Astrocyte of the spinal cord (primary cell): Measurements from ENCODE around the gene RBMS3.
A peak's percentile ranks its signal among the peaks of the same experiment; 100 is the strongest.
"Not testable (repeated sequence)": the region's sequence is repeated elsewhere in the genome, so short reads cannot be mapped to it uniquely, and the experiment has no call there.

Experiments
- DNase-seq: peaks from one replicate; pipeline ENCODE4 v3.0.0; 2011; ENCODE audit warnings: low read depth, low spot score
- H3K4me3 ChIP-seq: 2 replicates; pipeline ENCODE4 v1.5.1; 2011; ENCODE audit warnings: low read depth, mild to moderate bottlenecking, low read length, moderate library complexity
- in situ Hi-C: cut with HindIII; loops from 2 replicates; pipeline ENCODE4 v1.10.0; 2017; ENCODE audit warnings: low sequenced_read_pairs
- TF ChIP-seq, protein P1 (sequence below): IDR thresholded peaks from 2 replicates; pipeline ENCODE4 v1.5.1; 2012; ENCODE audit warnings: low read depth, mild to moderate bottlenecking, low read length, inconsistent platforms

RBMS3 gene

DNA sequence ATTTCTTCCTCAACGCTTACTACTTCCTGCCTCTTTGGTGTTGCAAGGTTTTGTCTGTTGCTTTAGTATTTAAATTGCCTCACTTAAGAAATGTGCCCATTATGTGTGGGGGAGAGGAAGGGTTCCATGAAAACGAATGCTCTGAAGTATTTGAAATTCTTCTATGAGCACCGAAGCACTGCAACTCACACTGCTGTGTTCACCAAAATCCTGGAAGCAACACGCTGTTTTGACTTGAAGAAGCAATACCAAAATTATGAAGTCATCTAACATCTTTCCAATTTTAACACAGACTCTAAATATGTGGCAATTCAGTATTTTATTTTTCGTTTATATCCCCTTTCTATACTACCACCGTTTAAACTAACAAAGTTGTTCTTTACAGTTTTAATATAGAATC is 101.5 kb downstream of the RBMS3 start:
- DNase-seq = peak; percentile 31
- no peak overlapping the region for H3K4me3 ChIP-seq
- TF ChIP-seq, protein P1, sequence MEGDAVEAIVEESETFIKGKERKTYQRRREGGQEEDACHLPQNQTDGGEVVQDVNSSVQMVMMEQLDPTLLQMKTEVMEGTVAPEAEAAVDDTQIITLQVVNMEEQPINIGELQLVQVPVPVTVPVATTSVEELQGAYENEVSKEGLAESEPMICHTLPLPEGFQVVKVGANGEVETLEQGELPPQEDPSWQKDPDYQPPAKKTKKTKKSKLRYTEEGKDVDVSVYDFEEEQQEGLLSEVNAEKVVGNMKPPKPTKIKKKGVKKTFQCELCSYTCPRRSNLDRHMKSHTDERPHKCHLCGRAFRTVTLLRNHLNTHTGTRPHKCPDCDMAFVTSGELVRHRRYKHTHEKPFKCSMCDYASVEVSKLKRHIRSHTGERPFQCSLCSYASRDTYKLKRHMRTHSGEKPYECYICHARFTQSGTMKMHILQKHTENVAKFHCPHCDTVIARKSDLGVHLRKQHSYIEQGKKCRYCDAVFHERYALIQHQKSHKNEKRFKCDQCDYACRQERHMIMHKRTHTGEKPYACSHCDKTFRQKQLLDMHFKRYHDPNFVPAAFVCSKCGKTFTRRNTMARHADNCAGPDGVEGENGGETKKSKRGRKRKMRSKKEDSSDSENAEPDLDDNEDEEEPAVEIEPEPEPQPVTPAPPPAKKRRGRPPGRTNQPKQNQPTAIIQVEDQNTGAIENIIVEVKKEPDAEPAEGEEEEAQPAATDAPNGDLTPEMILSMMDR = no peak
- in situ Hi-C loops = no loop called here

DNA sequence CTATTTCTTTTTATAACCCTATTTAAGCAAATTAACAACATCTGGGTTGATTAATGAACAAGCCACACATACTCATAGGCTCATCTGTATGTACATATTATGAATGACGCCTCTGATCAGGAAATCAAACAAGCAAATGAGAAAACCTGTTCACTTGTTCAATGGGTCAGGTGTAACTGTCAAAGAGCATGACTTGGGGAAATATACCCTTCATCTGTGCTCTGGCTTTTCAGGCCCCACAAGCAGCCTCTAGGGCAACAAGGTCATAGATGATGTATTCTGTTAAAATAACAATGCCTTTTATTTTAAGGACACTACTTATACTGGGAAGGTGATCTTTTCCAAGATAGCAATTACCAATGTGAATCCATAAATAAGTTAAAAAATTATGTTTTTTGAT is 102.0 kb downstream of the RBMS3 start:
- TF ChIP-seq, protein P1 = no peak
- DNase-seq = no peak
- in situ Hi-C loops = no loop called here
- no peak overlapping the region for H3K4me3 ChIP-seq

DNA sequence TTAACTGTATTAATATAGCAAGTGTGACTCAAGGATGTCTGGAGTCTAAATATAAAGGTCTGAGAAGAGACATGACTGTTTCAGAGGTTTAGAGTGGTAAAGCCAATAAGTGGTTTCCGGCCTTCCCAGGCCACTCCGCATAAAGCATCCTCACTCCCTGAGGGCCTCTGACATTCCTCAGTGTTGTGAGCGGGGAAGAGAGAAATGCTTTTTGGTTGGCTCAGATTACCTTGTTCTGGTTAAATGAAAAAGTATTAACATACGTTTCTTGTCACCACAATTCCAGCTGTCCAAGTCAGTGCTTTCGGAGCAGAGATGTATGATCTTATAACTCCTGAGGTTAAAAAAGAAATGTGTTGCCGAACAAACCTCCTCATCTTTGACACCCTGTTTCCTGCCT is 103.8 kb downstream of the RBMS3 start:
- no peak overlapping the region for H3K4me3 ChIP-seq
- TF ChIP-seq, protein P1 = no peak
- DNase-seq = peak; percentile 79
- in situ Hi-C loops = no loop called here

GRCh38 chr3:29385046-29385830 is 104.4 kb downstream of the RBMS3 start:
- peak; percentile 57 for DNase-seq
- no peak overlapping the region for H3K4me3 ChIP-seq
- TF ChIP-seq, protein P1 = no peak
- in situ Hi-C loops = no loop called here

- DNase-seq = no peak
- no peak overlapping the region for H3K4me3 ChIP-seq
- TF ChIP-seq, protein P1 = no peak
- in situ Hi-C loops = no loop called here
These were observed 108.5 kb downstream of the RBMS3 start for GRCh38 chr3:29389362-29389761.

DNA sequence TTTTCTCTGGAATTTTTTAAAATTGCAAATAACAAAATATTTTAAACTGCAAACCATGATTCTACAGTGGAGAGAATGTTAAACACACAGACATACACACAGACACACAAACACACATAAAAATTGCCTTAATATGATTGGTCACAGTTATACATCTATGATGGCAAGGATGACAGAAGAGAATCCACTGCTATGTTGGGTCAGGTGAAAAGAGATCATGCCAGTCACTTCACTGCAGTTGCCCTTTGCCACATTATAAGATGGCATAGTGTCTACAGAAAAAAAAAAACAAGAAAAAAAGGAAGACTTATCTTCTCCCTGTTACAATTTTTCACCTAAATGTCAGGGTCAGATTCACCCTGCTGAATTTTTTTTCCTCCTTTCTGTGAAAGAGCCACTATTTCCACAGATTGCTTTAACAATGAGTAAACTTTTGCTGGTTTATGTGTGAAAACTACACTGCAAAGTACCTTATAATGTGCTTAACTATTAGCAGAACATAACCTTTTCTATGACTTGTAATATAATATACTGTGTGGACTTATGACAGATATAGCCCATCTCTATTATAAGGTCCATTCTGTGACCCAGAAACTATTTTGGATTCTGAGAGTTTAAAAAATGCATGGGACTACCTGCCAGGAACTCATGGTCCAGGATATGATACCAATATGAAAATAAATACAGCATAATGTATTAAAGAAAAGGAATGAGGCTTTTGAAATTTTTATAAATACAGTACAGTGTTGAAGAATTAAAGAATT is 111.9 kb downstream of the RBMS3 start:
- TF ChIP-seq, protein P1 = no peak
- no peak for DNase-seq
- in situ Hi-C loops = no loop called here
- no peak overlapping the region for H3K4me3 ChIP-seq

GRCh38 chr3:29393946-29394345 is 113.1 kb downstream of the RBMS3 start:
- DNase-seq, H3K4me3 ChIP-seq, in situ Hi-C loops: not testable (repeated sequence)
